Pancreas (tissue), 10 donors: ENCODE results near the gene KCNN3. TPM values are rescaled to one million over a fixed set of nuclear protein-coding genes. Genes with fewer than 3 reads are reported as not detected.

Source experiments
- ATAC-seq, 4 donors: fragments of 200-7000 bp; cut with Tn5 transposase; one replicate each; pipeline versions ENCODE4 v1.8.0 to v1.9.1; 2020; ENCODE audit warnings: mild to moderate bottlenecking in 4 of 4, moderate library complexity in 4 of 4
- DNase-seq, 6 donors: peaks; one replicate each; pipeline ENCODE4 v3.0.0-alpha.2; 2020
- FAIRE-seq: peaks from 2 replicates; lab custom pipeline; 2012; peaks lifted over from hg19 to GRCh38; lab: Jason Lieb, UNC
- H3K27ac ChIP-seq, 4 donors: fragments of 200-600 bp; sonication (generic); 1 replicate in 3 of 4; 2 replicates in 1 of 4; pipeline versions ENCODE4 v1.5.0 to v1.8.0; 2020
- H3K27me3 ChIP-seq, 4 donors: fragments of 200-600 bp; one replicate each; pipeline ENCODE4 v1.8.0; 2021
- H3K36me3 ChIP-seq, 3 donors: fragments of 200-600 bp; sonication (generic) in 1 of 3; one replicate each; pipeline versions ENCODE4 v1.5.0 to v1.8.0; 2020 to 2021
- H3K4me1 ChIP-seq, 3 donors: fragments of 200-600 bp; one replicate each; pipeline ENCODE4 v1.8.0; 2021
- H3K4me3 ChIP-seq, 4 donors: fragments of 200-600 bp; sonication (generic) in 2 of 4; one replicate each; pipeline versions ENCODE4 v1.5.0 to v1.8.0; 2020 to 2021
- H3K9me3 ChIP-seq, 4 donors: fragments of 200-600 bp; one replicate each; pipeline ENCODE4 v1.8.0; 2021
- CTCF ChIP-seq, 4 donors: fragments of 200-600 bp; sonication (generic) in 3 of 4; IDR thresholded peaks; one replicate each; pipeline versions ENCODE4 v1.5.0 to v1.8.0; 2021; ENCODE audit warnings: antibody characterized with exemption in 4 of 4
- WGBS, 2 donors: extraction: QIAGEN DNeasy Blood & Tissue Kit; methylation state at CpG; one replicate each; pipeline ENCODE4 v1.1.7; 2013; 5-methylcytosine and 5-hydroxymethylcytosine counted together
- intact Hi-C, 3 donors: fragments of 100-400 bp; cut with DNase I; formaldehyde crosslinking; loops; one replicate each; pipeline versions ENCODE4 v1.11.1 to v1.14.2; 2022
- polyA plus RNA-seq, 2 donors: library from polyadenylated mRNA; stranded (reverse); fragments of 200-250 nt; gene quantifications; one replicate each; pipeline ENCODE4 v1.2.3, GENCODE V29; 2013
- total RNA-seq, 6 donors: library from RNA; stranded (reverse); fragmentation: NEBNext Ultra II Directional in 4 of 6; extraction: Animal tissue kit (Norgen Biotek cat#: 25700) in 4 of 6; gene quantifications; one replicate each; pipeline versions ENCODE4 v1.2.1 to v1.2.4, GENCODE V29; 2021 to 2023
- donor health status: healthy with polysubstance abuse.
- donor health status: DM: no; HTN: no; CAD: no; lungs with moderate emphysema.
- donor health status: DM: no; HTN: no; CAD: no.
- donor health status: control.
- donor health status: control.
- donor health status: Bipolar disorder and iron deficiency.
- donor health status: DM: yes; HTN: yes; CAD: no.
- donor health status: DM: no; HTN: no; CAD: no.
- donor health status: DM: no; HTN: no; CAD: no.
- donor health status: DM: yes; HTN: yes; CAD: no.

The KCNN3 gene
- total and polyA plus RNA-seq, 8 donors = 0.11 to 1.0 (median 0.33) TPM

- Histone ChIP-seq H3K27ac (no peak overlapping the region), H3K9me3 (no peaks in the 10 kb centered on the region), H3K27me3 (no peaks in the 10 kb centered on the region), H3K36me3 (no peaks in the 10 kb centered on the region), H3K4me3 (no peak overlapping the region), H3K4me1 (no peaks in the 10 kb centered on the region)
- FAIRE-seq (no peak), ATAC-seq (no peak), DNase-seq (no peak)
- intact Hi-C loops = no loop called here
- TF ChIP-seq CTCF (IDR thresholded peaks at IDR 0.05) = no peak
- WGBS, 2 donors = 86 to 91% methylated on average over 6 of the region's 6 CpGs
Observed at GRCh38 chr1:154820646-154821045, 49.4 kb downstream of the KCNN3 start.

- no peak overlapping the region for H3K4me3 ChIP-seq
- no peak overlapping the region for H3K27ac ChIP-seq
- no peaks in the 10 kb centered on the region for H3K4me1 ChIP-seq
- WGBS, 2 donors = 72 to 73% methylated on average over 7 of the region's 7 CpGs
- H3K36me3 ChIP-seq = no peaks in the 10 kb centered on the region
- H3K9me3 ChIP-seq = no peaks in the 10 kb centered on the region
- no peak for FAIRE-seq
- H3K27me3 ChIP-seq = no peaks in the 10 kb centered on the region
- DNase-seq = peak in 3 of 6 donors; percentile 14 to 47 (median 42)
- TF ChIP-seq CTCF (IDR thresholded peaks at IDR 0.05) = peak; percentile 24 to 35 (median 30)
- intact Hi-C loops = no loop called here
- peak; percentile 50 to 78 (median 69) for ATAC-seq
Observed at GRCh38 chr1:154819628-154820590, 50.2 kb downstream of the KCNN3 start.

- no peak overlapping the region for H3K27ac ChIP-seq
- 74 to 86% methylated on average over 6 of the region's 6 CpGs for WGBS, 2 donors
- no peaks in the 10 kb centered on the region for H3K4me1 ChIP-seq
- no peak for FAIRE-seq
- no peaks in the 10 kb centered on the region for H3K36me3 ChIP-seq
- no peak for ATAC-seq
- TF ChIP-seq CTCF (IDR thresholded peaks at IDR 0.05) = no peak
- intact Hi-C loops = no loop called here
- no peaks in the 10 kb centered on the region for H3K9me3 ChIP-seq
- no peak overlapping the region for H3K4me3 ChIP-seq
- H3K27me3 ChIP-seq = no peaks in the 10 kb centered on the region
- DNase-seq = no peak
Observed at GRCh38 chr1:154818911-154819310, 51.2 kb downstream of the KCNN3 start.

- 72 to 90% methylated on average over 2 of the region's 2 CpGs for WGBS, 2 donors
- intact Hi-C loops = no loop called here
- FAIRE-seq = no peak
Observed at GRCh38 chr1:154816937-154817336, 53.1 kb downstream of the KCNN3 start.

More at GRCh38 chr1:154816937-154817336, 53.1 kb downstream of the KCNN3 start:
- no peak for TF ChIP-seq CTCF (IDR thresholded peaks at IDR 0.05)
- Histone ChIP-seq H3K9me3 (no peaks in the 10 kb centered on the region), H3K27ac (no peak overlapping the region), H3K4me1 (no peaks in the 10 kb centered on the region), H3K4me3 (no peak overlapping the region), H3K27me3 (no peaks in the 10 kb centered on the region), H3K36me3 (no peaks in the 10 kb centered on the region)
- DNase-seq (no peak), ATAC-seq (no peak)
